Sigmoid colon (tissue), 4 donors: ENCODE measurements around the gene TM4SF18.

Experiments
- CTCF ChIP-seq, 4 experiments: fragments of 450-650 bp in 3 of 4; fragments of 200-600 bp in 1 of 4; IDR thresholded peaks; one replicate each; pipeline ENCODE4 v1.5.1; 2016 to 2019; ENCODE audit warnings: antibody characterized with exemption in 4 of 4, mild to moderate bottlenecking in 3 of 4, moderate library complexity in 2 of 4
- EP300 ChIP-seq, 4 donors: sonication (generic); formaldehyde crosslinking; IDR thresholded peaks; one replicate each; pipeline ENCODE4 v1.6.1; 2017; ENCODE audit warnings: antibody characterized with exemption in 4 of 4
- POLR2A ChIP-seq, 2 donors: fragments of 450-650 bp; IDR thresholded peaks; one replicate each; pipeline ENCODE4 v1.6.1; 2016; ENCODE audit warnings: antibody characterized with exemption in 2 of 2, mild to moderate bottlenecking in 2 of 2, moderate library complexity in 2 of 2
- POLR2AphosphoS5 ChIP-seq, 4 donors: sonication (generic); formaldehyde crosslinking; IDR thresholded peaks; one replicate each; pipeline ENCODE4 v1.6.1; 2017; ENCODE audit warnings: antibody characterized with exemption in 4 of 4

- TF ChIP-seq POLR2AphosphoS5 (IDR thresholded peaks at IDR 0.05), result no peak
- no peak for TF ChIP-seq CTCF (IDR thresholded peaks at IDR 0.05)
- no peak for TF ChIP-seq EP300 (IDR thresholded peaks at IDR 0.05)
- no peak for TF ChIP-seq POLR2A (IDR thresholded peaks at IDR 0.05)
These were observed 29.6 kb upstream of the TM4SF18 start for GRCh38 chr3:149363053-149363452.
